CD4-positive, CD25-positive, alpha-beta regulatory T cell (primary cell): ENCODE results near the gene DHRSX. TPM values are rescaled to one million over a fixed set of nuclear protein-coding genes. Genes with fewer than 3 reads are reported as not detected.

ENCODE experiments used
- ATAC-seq, 2 donors: fragments of 150-1000 bp; cut with Tn5 transposase; one replicate each; pipeline ENCODE4 v1.10.0; 2021; ENCODE audit warnings: low read depth in 2 of 2, moderate number of reproducible peaks in 2 of 2, moderate library complexity in 1 of 2
- DNase-seq, 3 donors: peaks; one replicate each; pipeline versions ENCODE4 v3.0.0 to v3.0.0-alpha.2; 2012 to 2022; ENCODE audit warnings: mixed read lengths in 1 of 3
- H3K27ac ChIP-seq: one replicate; pipeline ENCODE4 v1.7.0; 2013; ENCODE audit warnings: mild to moderate bottlenecking, low read length; ENCODE audit not compliant: insufficient read depth, poor library complexity, severe bottlenecking
- H3K27me3 ChIP-seq: one replicate; pipeline ENCODE4 v1.7.0; 2013; ENCODE audit warnings: low read length; ENCODE audit not compliant: control insufficient read depth, insufficient read depth
- H3K36me3 ChIP-seq: one replicate; pipeline ENCODE4 v1.7.0; 2013; ENCODE audit warnings: mild to moderate bottlenecking, low read length, moderate library complexity; ENCODE audit not compliant: control insufficient read depth, insufficient read depth
- H3K4me1 ChIP-seq: 2 replicates; pipeline ENCODE4 v1.7.0; 2013; ENCODE audit warnings: mild to moderate bottlenecking, low read length; ENCODE audit not compliant: insufficient read depth, control insufficient read depth, poor library complexity, severe bottlenecking
- H3K4me3 ChIP-seq: one replicate; pipeline ENCODE4 v1.7.0; 2013; ENCODE audit warnings: low read depth, mild to moderate bottlenecking, low read length, moderate library complexity
- H3K9me3 ChIP-seq, 2 experiments: 1 replicate in 1 of 2; 2 replicates in 1 of 2; pipeline ENCODE4 v1.7.0; 2013; ENCODE audit warnings: low read length in 2 of 2, mild to moderate bottlenecking in 1 of 2, moderate library complexity in 1 of 2; ENCODE audit not compliant: control insufficient read depth in 2 of 2
- H3K27ac Mint-ChIP-seq, 3 donors: one replicate each; pipeline ENCODE4 v1.8.0; 2020 to 2022; ENCODE audit warnings: mild to moderate bottlenecking in 3 of 3, mixed read lengths in 3 of 3, moderate library complexity in 2 of 3
- H3K27me3 Mint-ChIP-seq: one replicate; pipeline ENCODE4 v1.8.0; 2022; ENCODE audit warnings: mild to moderate bottlenecking, mixed read lengths
- H3K36me3 Mint-ChIP-seq: one replicate; pipeline ENCODE4 v1.8.0; 2020; ENCODE audit warnings: mixed read lengths
- H3K4me1 Mint-ChIP-seq, 4 donors: one replicate each; pipeline ENCODE4 v1.8.0; 2020 to 2022; ENCODE audit warnings: mixed read lengths in 4 of 4, mild to moderate bottlenecking in 1 of 4
- H3K4me3 Mint-ChIP-seq, 4 donors: one replicate each; pipeline ENCODE4 v1.8.0; 2020 to 2022; ENCODE audit warnings: mild to moderate bottlenecking in 4 of 4, mixed read lengths in 4 of 4, moderate library complexity in 3 of 4
- H3K9me3 Mint-ChIP-seq, 7 donors: one replicate each; pipeline ENCODE4 v1.8.0; 2020 to 2022; ENCODE audit warnings: mixed read lengths in 7 of 7, mild to moderate bottlenecking in 3 of 7, moderate library complexity in 2 of 7
- polyA plus RNA-seq, 4 donors: library from polyadenylated mRNA; unstranded; fragments of 300-500 nt; fragmentation: Illumina TruSeq; gene quantifications; one replicate each; pipeline ENCODE4 v1.2.3, GENCODE V29; 2021
- total RNA-seq: library from RNA; stranded (reverse); gene quantifications from one replicate; pipeline ENCODE4 v1.2.3, GENCODE V29; 2022

Gene DHRSX
- total and polyA plus RNA-seq, 5 donors from 2014 or later: 16.5 to 21.8 (median 18.4) TPM

DNA sequence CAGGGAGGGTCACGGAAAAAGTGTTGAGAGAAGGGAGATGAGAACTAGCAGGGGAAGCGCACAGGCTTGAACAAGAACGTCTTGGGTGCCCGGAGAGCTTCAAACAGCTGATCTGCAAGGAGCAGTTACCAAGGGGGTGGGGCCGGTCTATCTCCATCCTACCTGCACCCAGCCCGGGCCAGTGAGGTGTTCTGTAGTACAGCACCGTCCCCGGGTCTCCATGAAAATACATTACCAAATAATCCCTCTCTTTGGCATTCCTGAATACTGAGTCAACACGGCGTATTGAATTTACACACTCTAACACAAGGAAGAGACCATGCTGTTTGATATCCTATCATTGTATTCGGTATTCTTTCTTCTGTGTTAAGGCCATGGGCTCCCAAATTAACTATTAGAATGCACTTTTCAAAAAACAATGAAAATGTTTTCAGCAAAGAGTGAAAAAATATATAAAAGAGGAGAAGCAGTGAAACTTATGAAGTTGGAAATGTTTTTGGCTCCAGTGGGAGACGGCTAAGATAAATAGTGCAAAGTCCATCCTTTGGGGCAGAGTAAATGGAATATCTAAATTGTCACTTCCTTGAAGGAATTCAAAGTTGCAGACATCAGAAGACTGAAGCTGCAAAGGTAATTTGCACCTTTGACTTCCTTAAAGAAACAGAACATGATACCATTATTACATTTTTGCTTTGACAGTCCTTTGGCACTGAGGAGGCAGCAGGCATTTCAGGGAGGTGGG, 90.3 kb downstream of the DHRSX start:
- no peak for DNase-seq
- Mint-ChIP-seq H3K9me3 (peaks cover 0 to 14% (median 7%) of the 10 kb centered on the region in 7 donors), H3K27ac (peak overlapping the region in 1 of 3 donors; percentile 21), H3K27me3 (no peaks in the 10 kb centered on the region), H3K36me3 (peaks cover 24% of the 10 kb centered on the region), H3K4me1 (no peaks in the 10 kb centered on the region), H3K4me3 (no peak overlapping the region)
- peaks cover 0 to 12% of the 10 kb centered on the region in 2 experiments for H3K9me3 ChIP-seq
- ATAC-seq: no peak
- H3K27ac ChIP-seq: no peak overlapping the region
- peaks cover 13% of the 10 kb centered on the region for H3K36me3 ChIP-seq
- H3K27me3 ChIP-seq: no peaks in the 10 kb centered on the region
- no peaks in the 10 kb centered on the region for H3K4me1 ChIP-seq
- no peak overlapping the region for H3K4me3 ChIP-seq

DNA sequence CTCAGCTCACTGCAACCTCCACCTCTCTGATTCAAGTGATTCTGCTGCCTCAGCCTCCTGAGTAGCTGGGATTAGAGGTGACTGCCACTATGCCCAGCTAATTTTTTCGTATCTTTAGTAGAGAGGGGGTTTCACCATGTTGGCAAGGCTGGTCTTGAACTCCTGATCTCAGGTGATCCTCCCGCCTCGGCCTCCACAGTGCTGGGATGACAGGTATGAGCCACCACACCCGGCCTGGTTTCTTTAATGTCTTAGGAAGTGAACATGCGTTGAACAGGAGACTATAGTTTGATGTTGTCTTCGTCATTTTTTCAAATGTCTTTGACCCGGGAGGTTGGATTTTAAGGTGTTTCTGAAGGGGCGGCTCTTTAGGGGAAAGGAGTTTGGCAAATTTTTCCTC, 91.0 kb downstream of the DHRSX start:
- H3K27ac ChIP-seq: no peak overlapping the region
- Mint-ChIP-seq H3K4me1 (no peaks in the 10 kb centered on the region), H3K4me3 (no peak overlapping the region), H3K27ac (no peak overlapping the region), H3K27me3 (no peaks in the 10 kb centered on the region), H3K9me3 (peaks cover 0 to 14% (median 7%) of the 10 kb centered on the region in 7 donors), H3K36me3 (peaks cover 24% of the 10 kb centered on the region)
- no peak for ATAC-seq
- H3K27me3 ChIP-seq: no peaks in the 10 kb centered on the region
- no peaks in the 10 kb centered on the region for H3K4me1 ChIP-seq
- no peak for DNase-seq
- peaks cover 13% of the 10 kb centered on the region for H3K36me3 ChIP-seq
- peaks cover 0 to 12% of the 10 kb centered on the region in 2 experiments for H3K9me3 ChIP-seq
- no peak overlapping the region for H3K4me3 ChIP-seq

DNA sequence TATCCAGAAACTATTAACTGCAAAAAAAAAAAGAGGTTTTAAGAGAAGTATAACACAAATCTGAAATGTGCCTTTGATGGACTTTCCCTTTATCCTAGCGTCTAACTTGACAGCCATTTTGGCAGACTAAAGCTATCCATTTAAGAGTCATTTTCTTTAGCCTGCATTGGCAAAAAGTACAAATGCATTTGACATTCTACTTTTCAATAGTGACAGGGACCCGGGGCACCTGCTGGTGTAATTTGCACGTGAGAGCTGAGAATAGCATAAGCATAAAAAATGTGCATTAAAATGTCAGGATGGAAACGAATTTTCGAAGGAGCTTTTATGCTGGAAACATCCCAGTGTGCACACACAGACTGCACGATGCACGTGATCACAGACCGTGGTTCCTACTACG, 91.9 kb downstream of the DHRSX start:
- H3K9me3 Mint-ChIP-seq: peaks cover 0 to 14% (median 7%) of the 10 kb centered on the region in 7 donors
- no peaks in the 10 kb centered on the region for H3K4me1 ChIP-seq
- no peaks in the 10 kb centered on the region for H3K27me3 ChIP-seq
- H3K27ac ChIP-seq: no peak overlapping the region
- ATAC-seq (no peak), DNase-seq (no peak)
- peaks cover 24% of the 10 kb centered on the region for H3K36me3 Mint-ChIP-seq
- no peaks in the 10 kb centered on the region for H3K4me1 Mint-ChIP-seq
- no peak overlapping the region for H3K27ac Mint-ChIP-seq
- H3K9me3 ChIP-seq: peaks cover 0 to 12% of the 10 kb centered on the region in 2 experiments
- peaks cover 13% of the 10 kb centered on the region for H3K36me3 ChIP-seq
- H3K4me3 Mint-ChIP-seq: no peak overlapping the region
- H3K27me3 Mint-ChIP-seq: no peaks in the 10 kb centered on the region
- H3K4me3 ChIP-seq: no peak overlapping the region

GRCh38 chrX:2406891-2407518, 93.8 kb downstream of the DHRSX start:
- H3K36me3 Mint-ChIP-seq: peaks cover 30% of the 10 kb centered on the region
- H3K9me3 Mint-ChIP-seq: peaks cover 0 to 14% (median 7%) of the 10 kb centered on the region in 7 donors
- H3K27ac Mint-ChIP-seq: no peak overlapping the region
- Histone ChIP-seq H3K4me1 (no peaks in the 10 kb centered on the region), H3K4me3 (no peak overlapping the region), H3K9me3 (peaks cover 0 to 12% of the 10 kb centered on the region in 2 experiments), H3K27me3 (no peaks in the 10 kb centered on the region), H3K36me3 (peaks cover 13% of the 10 kb centered on the region), H3K27ac (no peak overlapping the region)
- peak overlapping the region in 1 of 4 donors; percentile 61 for H3K4me3 Mint-ChIP-seq
- ATAC-seq (no peak), DNase-seq (no peak)
- H3K4me1 Mint-ChIP-seq: no peaks in the 10 kb centered on the region
- H3K27me3 Mint-ChIP-seq: no peaks in the 10 kb centered on the region

- no peak for DNase-seq
- peaks cover 13% of the 10 kb centered on the region for H3K36me3 ChIP-seq
- no peak overlapping the region for H3K27ac ChIP-seq
- H3K9me3 Mint-ChIP-seq: peaks cover 0 to 14% (median 3%) of the 10 kb centered on the region in 7 donors
- no peaks in the 10 kb centered on the region for H3K27me3 Mint-ChIP-seq
- H3K4me3 ChIP-seq: no peak overlapping the region
- ATAC-seq: no peak
- H3K4me1 ChIP-seq: no peaks in the 10 kb centered on the region
- H3K27ac Mint-ChIP-seq: peak overlapping the region in 1 of 3 donors; percentile 36
- peaks cover 0 to 12% of the 10 kb centered on the region in 2 experiments for H3K9me3 ChIP-seq
- no peak overlapping the region for H3K4me3 Mint-ChIP-seq
- no peaks in the 10 kb centered on the region for H3K27me3 ChIP-seq
- peaks cover 0 to 5% (median 0%) of the 10 kb centered on the region in 4 donors for H3K4me1 Mint-ChIP-seq
- peaks cover 39% of the 10 kb centered on the region for H3K36me3 Mint-ChIP-seq
Observed at GRCh38 chrX:2404776-2405175, 96.0 kb downstream of the DHRSX start.

DNA sequence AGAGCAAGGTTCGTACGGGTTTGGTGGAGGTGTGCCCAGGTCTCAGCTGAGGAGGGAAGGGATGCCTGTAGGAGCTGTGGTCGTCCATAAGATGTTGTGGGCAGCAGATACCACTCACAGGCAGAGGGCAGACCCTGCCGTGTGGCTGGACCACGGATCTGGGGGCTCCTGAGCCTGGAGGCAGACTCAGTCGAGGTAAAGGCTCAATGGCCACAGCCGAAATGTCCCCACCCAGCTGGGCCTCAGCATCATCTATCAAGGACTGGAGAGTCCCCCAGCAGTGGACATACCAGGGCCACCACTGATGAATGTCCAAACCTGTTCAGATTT, 98.5 kb downstream of the DHRSX start:
- ATAC-seq (no peak), DNase-seq (no peak)
- no peaks in the 10 kb centered on the region for H3K27me3 ChIP-seq
- peaks cover 0 to 5% (median 2%) of the 10 kb centered on the region in 4 donors for H3K4me1 Mint-ChIP-seq
- H3K36me3 ChIP-seq: peaks cover 8% of the 10 kb centered on the region
- H3K9me3 Mint-ChIP-seq: peaks cover 0 to 9% (median 1%) of the 10 kb centered on the region in 7 donors
- H3K4me1 ChIP-seq: no peaks in the 10 kb centered on the region
- no peaks in the 10 kb centered on the region for H3K27me3 Mint-ChIP-seq
- no peak overlapping the region for H3K4me3 Mint-ChIP-seq
- no peak overlapping the region for H3K27ac ChIP-seq
- H3K4me3 ChIP-seq: no peak overlapping the region
- no peak overlapping the region for H3K27ac Mint-ChIP-seq
- H3K36me3 Mint-ChIP-seq: peaks cover 28% of the 10 kb centered on the region
- peaks cover 0 to 7% of the 10 kb centered on the region in 2 experiments for H3K9me3 ChIP-seq

DNA sequence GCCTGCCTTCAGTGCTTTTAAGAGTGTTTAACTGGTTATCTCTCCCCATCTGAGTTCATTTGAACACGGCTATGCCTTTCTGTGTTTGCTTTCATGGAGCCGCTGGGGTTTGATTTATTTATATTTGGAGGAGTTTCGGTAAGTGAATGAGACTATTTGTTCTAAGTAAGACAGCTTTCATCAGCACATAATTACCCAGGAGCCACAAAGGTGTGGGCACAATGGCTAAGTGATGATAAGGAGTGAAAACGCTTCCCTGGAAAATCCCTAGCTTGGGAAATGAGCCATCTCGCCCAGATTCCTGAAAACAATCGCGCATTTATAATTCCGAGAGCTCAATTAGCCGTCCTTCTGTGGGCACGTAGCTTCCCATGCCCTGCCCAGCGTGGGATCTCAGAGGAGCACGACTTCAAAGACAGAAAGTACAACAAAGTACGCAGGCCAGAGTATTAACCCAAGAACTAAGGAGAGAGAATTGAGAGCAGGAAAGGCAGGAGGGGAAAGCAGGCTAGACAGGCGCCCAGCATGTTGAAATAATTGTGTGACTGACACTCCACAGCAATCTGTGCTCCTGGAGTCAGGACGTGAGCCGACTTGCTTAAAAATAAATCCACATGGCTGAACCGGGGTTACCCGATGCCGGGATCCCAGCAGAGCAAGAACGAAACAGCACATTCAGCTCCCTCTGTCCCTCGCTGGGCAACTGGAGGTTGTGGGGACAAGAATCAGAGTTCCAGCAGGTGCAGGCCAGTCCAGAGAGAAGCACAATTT, 99.0 kb downstream of the DHRSX start:
- H3K27me3 Mint-ChIP-seq: no peaks in the 10 kb centered on the region
- Histone ChIP-seq H3K9me3 (peaks cover 0 to 2% of the 10 kb centered on the region in 2 experiments), H3K27me3 (no peaks in the 10 kb centered on the region), H3K4me1 (no peaks in the 10 kb centered on the region), H3K27ac (no peak overlapping the region), H3K36me3 (peaks cover 3% of the 10 kb centered on the region), H3K4me3 (no peak overlapping the region)
- DNase-seq (no peak), ATAC-seq (no peak)
- H3K4me3 Mint-ChIP-seq: no peak overlapping the region
- peaks cover 0 to 5% (median 2%) of the 10 kb centered on the region in 4 donors for H3K4me1 Mint-ChIP-seq
- peaks cover 23% of the 10 kb centered on the region for H3K36me3 Mint-ChIP-seq
- peak overlapping the region in 1 of 3 donors; percentile 42 for H3K27ac Mint-ChIP-seq
- H3K9me3 Mint-ChIP-seq: peaks cover 0 to 4% (median 0%) of the 10 kb centered on the region in 7 donors
